ENCODE results near the gene MSI1.
A peak's percentile ranks its signal among the peaks of the same experiment; 100 is the strongest.

The MSI1 gene

GRCh38 chr12:120376934-120377572 lies 8.1 kb upstream of the MSI1 start:
- no peak for DNase-seq

DNA sequence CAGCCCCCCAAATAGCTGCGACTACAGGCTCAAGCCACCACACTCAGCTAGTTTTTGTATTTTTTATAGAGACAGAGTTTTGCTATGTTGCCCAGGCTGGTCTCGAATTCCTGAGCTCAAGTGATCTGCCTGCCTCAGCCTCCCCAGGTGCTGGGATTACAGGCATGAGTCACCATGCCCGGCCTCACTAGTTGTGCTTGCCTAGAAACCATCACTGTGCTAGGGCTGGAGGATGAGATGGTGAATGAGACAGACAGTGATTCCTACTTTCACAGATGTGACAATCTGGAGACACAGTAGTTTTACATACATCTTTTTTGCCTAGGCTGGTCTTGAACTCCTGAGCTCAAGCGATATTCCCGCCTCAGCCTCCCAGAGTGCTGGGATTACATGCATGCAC lies 7.5 kb upstream of the MSI1 start:
- no peak for DNase-seq

DNA sequence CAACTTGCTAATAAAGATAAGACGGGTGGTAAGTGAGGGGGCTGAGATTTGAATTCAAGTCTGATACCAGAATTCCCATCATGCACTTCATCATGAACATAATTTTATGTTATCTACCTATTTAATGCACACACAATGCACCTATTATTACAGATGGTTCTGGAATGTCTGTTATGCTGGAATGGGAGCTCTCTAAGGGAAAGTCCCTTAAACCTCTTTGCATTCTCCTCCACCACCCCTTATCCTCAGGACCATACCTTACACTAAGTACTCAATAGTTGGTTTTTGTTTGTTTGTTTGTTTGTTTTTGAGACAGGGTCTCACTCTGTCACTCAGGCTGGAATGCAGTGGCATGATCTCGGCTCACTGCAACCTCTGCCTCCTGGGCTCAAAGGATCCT lies 7.0 kb upstream of the MSI1 start:
- DNase-seq: no peak

DNA sequence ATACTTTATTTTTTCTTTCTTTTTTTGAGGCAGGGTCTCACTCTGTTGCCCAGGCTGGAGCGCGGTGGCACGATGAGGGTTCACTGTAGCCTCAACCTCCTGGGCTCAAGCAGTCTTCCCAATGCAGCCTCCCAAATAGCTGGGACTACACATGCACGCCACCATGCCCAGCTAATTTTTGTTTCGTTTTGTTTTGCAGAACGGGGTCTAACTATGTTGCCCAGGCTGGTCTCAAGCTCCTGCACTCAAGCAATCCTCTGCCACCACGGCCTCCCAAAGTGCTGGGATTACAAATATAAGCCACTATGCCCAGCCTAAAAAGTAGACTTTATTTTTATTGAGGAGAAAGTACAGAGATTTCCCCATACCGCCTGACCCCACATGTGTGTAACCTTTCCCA lies 4.7 kb upstream of the MSI1 start:
- no peak for DNase-seq

- DNase-seq: no peak
Observed at GRCh38 chr12:120370343-120371243, 1.6 kb upstream of the MSI1 start.

DNA sequence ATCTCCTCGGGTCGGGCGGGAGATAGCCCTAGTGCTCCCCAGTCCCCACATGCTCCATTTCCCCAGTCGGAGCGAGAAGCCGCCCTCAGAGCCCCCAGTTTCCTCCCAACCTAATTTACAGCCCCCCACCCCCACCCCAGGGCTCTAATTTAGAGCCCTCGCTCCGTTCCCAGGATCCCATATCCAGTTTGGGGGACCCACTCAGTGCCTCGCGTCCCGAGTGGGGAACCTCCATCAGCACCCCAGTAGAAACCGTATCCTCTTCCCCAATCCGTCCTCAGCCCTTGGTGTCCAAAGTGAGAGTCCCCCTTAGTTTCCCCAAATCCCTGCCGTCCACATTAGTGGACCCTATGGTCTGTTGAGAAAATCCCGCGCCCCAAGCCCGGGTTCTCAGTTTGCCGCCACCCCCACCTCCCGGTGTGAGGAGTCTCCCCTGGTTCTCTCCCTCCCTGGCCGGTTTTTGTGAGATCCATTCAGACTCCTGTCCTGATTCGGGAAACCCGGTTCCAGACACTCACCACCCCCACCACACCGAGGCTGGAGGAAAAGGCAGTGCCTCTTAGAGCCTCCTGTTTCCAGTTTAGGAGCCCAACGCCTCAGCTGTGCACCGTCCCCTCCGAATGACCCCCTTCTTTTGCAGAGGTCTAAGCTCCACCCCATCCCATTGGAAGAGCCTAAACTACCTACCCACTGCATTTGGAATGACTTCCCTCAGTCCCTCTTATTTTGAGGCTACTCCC lies 809 bp upstream of the MSI1 start:
- no peak for DNase-seq

DNA sequence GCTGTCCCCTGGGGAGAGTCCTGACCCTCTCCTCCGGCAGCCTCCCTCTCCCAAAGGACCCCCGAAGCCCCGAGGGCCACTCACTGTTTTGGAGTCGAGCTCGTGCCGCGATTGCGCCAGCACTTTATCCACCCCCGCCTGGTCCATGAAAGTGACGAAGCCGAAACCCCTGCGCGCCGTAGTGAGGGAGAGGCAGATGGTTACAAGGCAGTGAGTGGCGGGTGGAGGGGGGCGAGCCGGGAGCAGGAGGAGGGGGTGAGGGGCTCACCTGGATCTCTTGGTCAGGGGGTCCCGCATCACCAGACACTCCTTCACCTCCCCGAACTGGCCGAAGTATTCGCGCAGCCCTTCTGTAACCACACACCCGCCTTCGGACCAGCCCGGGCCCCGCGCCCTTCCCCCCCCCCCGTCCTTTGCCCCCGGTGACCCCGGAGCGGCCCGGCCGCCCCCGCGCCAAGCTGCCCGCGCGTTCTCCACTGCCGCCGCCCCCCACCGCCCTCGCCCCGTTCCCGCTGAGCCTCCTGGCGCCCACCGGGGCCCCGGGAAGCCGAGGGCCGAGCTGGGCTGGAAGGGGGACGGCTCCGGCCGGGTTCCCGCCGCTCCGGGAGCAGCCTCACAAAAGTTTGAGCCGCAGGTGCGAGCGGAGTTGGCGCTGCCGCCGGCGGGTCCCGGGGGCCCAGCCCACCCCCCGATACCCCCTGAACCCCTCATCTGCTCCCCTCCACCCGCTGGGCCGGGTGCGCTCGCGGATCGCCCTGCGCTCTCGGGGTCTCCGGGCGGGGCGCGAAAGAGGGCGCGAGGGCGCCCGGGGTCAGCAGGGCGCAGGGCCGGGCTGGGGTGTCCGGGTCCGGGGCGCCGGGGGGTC lies 808 bp downstream of the MSI1 start:
- peak; percentile 67 for DNase-seq

DNA sequence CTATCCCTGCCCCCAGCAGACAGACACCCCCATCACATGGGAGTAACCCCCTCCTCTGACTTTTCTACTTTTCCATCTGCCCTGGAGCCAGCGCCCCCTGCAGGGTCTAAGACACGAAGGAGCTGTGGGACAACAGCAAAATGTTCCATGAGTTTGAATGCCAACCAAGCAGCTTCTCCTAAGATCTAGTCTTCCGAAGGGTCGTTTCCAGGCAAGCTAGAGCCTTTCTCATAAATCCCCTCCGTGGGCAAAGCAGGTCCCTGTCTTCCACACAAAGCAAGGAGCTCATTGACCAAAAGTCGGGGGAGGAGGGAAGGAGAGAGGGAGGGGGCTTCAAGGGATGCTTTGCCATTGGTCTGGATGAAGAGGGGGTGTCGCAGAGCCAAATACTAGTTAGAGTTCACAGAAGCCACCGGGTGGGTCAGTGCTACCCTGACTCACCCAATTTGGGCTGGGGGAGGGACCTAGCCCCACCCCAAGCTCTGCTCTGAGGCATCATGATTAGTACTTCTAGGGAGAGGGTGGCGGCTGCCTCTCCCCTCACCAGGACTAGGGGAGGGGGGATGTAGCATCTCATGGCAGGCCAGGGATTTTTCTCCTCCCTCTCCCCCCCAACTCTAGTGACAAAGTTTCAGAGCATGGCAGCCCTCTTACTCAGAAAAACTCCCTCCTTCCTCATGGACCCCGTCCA lies 1.6 kb downstream of the MSI1 start:
- peak; percentile 22 for DNase-seq

DNA sequence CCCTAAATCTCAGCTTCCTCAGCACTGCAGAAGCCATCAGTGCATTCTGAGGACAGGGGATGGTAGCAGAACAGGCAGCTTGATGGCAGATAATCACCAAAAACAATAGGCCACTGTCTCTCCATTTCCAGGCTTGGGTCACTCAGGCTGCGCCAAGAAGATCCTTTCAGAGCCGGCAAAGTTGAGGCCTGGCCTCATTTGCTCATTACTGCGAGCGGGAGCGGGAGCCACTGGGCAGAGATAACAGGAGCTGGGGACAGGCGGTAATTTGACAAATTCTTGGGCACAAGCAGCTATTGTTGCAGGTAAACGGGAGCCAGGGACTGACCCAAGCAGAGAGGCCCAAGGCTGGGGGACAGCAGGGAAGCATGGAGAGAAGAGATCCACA lies 2.1 kb downstream of the MSI1 start:
- no peak for DNase-seq

- DNase-seq: no peak
Observed at GRCh38 chr12:120366341-120366705, 2.6 kb downstream of the MSI1 start.

DNA sequence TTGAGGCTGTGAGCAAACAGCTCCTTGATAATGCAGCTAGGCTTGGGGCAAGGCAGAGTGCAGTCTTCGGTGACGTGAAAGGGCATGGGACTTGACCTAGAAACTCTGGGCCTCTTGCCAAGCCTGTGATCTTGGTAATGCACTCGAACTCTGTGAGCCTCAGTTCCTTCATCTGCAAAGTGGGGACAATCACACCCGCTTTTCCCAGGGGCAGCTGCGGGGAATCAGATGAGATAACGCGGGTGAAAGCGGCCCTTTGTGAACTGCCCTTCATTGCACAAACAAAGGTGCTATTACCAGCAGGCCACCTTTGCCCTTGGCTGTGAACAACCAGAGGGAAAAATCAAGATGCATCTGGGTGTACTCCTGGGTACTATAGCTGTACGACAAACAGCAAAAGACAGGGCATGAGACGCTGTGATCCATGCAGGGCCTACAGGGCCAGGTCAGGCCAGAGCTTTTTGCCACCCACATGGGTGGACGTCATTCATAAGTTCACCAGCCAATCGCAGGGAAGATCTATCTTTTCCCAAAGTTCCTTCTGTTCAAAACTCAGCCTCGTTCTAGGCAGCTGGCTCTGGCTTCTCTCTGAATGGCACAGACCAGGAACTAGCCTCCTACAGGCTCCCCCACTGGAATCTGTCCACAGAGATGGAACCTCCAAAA lies 3.2 kb downstream of the MSI1 start:
- no peak for DNase-seq

- no peak for DNase-seq
Observed at GRCh38 chr12:120364487-120364886, 4.5 kb downstream of the MSI1 start.

- DNase-seq: no peak
Observed at GRCh38 chr12:120363274-120363855, 5.6 kb downstream of the MSI1 start.

GRCh38 chr12:120362516-120363273 lies 6.3 kb downstream of the MSI1 start:
- DNase-seq: no peak

- DNase-seq: peak; percentile 32
Observed at GRCh38 chr12:120361506-120362208, 7.3 kb downstream of the MSI1 start.

DNA sequence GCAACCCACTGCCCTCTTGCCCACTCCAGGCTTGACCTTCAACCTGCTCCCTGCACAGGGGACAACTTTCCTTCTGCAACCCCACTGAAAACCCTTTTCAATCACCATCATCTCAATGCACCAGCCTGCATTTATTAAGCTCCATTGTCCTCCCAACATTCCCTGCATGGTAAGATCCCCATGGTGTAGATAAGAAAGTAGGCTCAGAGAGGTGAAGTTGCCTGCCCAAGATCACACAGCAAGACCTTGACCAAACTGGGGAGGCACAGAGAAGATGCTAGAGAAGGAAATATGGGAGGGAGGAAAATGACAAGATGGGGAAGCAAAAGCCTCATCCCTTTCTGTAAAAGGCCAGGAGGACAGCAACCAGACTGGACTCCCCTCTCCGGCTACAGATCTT lies 9.8 kb downstream of the MSI1 start:
- DNase-seq: no peak

GRCh38 chr12:120358412-120359100 lies 10.4 kb downstream of the MSI1 start:
- DNase-seq: no peak

DNA sequence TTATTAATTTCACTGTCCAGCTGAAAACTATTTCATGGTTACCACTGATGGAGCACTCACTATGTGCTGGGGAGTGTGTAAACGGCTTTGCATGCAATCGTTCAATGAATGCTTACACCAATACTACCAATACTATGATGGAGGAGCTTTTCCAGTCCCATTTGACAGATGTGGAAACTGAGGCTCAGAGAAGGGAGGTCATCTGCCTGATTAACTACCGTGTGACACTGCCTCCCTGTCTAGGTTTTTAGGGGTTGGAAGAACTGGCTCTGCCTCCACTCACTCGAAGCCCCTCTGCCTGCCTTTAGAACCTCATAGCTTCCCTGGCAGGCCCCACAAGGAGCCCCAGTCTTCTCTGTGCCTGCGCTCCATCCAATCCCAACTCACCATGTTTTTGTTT lies 11.9 kb downstream of the MSI1 start:
- no peak for DNase-seq

- peak; percentile 86 for DNase-seq
Observed at GRCh38 chr12:120356567-120357030, 12.4 kb downstream of the MSI1 start.
